ENCODE results near the gene MANBA. TPM values are rescaled to one million over a fixed set of nuclear protein-coding genes. Genes with fewer than 3 reads are reported as not detected.
"Not testable (repeated sequence)": the region's sequence is repeated elsewhere in the genome, so short reads cannot be mapped to it uniquely, and the experiment has no call there.

Gene MANBA
- total RNA-seq, 4 donors from 2014 or later = 11.9 to 20.8 (median 14.3) TPM

GRCh38 chr4:102751941-102752340, 8.8 kb downstream of the MANBA start:
- no peak for DNase-seq (ENCODE audit: low spot score in 2 of 2)
- intact Hi-C loops (cut with DNase I; ENCODE audit: low total_unique reads) = no loop called here
- 82 to 83% methylated on average over 4 of the region's 4 CpGs for WGBS, 2 donors

GRCh38 chr4:102743352-102743751, 17.4 kb downstream of the MANBA start:
- DNase-seq (ENCODE audit: low spot score in 2 of 2); intact Hi-C loops (cut with DNase I; ENCODE audit: low total_unique reads); H3K4me3 ChIP-seq (ENCODE audit: low read depth, poor library complexity, severe bottlenecking): not testable (repeated sequence)
- WGBS, 2 donors = 85 to 91% methylated on average over 4 of the region's 4 CpGs

More at GRCh38 chr4:102751941-102752340, 8.8 kb downstream of the MANBA start:
- no peak overlapping the region for H3K4me3 ChIP-seq (ENCODE audit: low read depth, poor library complexity, severe bottlenecking)
- TF ChIP-seq POLR2A (IDR thresholded peaks at IDR 0.05) = no peak

GRCh38 chr4:102738802-102739201, 22.0 kb downstream of the MANBA start:
- DNase-seq (ENCODE audit: low spot score in 2 of 2); H3K4me3 ChIP-seq (ENCODE audit: low read depth, poor library complexity, severe bottlenecking); intact Hi-C loops (cut with DNase I; ENCODE audit: low total_unique reads): not testable (repeated sequence)
- WGBS, 2 donors = 87 to 98% methylated on average over 2 of the region's 2 CpGs

GRCh38 chr4:102736636-102737549, 23.9 kb downstream of the MANBA start:
- H3K4me3 ChIP-seq (ENCODE audit: low read depth, poor library complexity, severe bottlenecking) = no peak overlapping the region
- DNase-seq (ENCODE audit: low spot score in 2 of 2) = no peak
- WGBS, 2 donors = 84 to 89% methylated on average over 11 of the region's 11 CpGs
- intact Hi-C loops (cut with DNase I; ENCODE audit: low total_unique reads) = no loop called here
- TF ChIP-seq CTCF (IDR thresholded peaks at IDR 0.05) (no peak), POLR2A (IDR thresholded peaks at IDR 0.05) (no peak)

GRCh38 chr4:102735582-102735981, 25.2 kb downstream of the MANBA start:
- H3K4me3 ChIP-seq (ENCODE audit: low read depth, poor library complexity, severe bottlenecking) = no peak overlapping the region
- intact Hi-C loops (cut with DNase I; ENCODE audit: low total_unique reads) = no loop called here
- DNase-seq (ENCODE audit: low spot score in 2 of 2) = no peak
- no peak for TF ChIP-seq CTCF (IDR thresholded peaks at IDR 0.05)
- no peak for TF ChIP-seq POLR2A (IDR thresholded peaks at IDR 0.05)
- 81 to 85% methylated on average over 1 of the region's 1 CpG for WGBS, 2 donors

DNA sequence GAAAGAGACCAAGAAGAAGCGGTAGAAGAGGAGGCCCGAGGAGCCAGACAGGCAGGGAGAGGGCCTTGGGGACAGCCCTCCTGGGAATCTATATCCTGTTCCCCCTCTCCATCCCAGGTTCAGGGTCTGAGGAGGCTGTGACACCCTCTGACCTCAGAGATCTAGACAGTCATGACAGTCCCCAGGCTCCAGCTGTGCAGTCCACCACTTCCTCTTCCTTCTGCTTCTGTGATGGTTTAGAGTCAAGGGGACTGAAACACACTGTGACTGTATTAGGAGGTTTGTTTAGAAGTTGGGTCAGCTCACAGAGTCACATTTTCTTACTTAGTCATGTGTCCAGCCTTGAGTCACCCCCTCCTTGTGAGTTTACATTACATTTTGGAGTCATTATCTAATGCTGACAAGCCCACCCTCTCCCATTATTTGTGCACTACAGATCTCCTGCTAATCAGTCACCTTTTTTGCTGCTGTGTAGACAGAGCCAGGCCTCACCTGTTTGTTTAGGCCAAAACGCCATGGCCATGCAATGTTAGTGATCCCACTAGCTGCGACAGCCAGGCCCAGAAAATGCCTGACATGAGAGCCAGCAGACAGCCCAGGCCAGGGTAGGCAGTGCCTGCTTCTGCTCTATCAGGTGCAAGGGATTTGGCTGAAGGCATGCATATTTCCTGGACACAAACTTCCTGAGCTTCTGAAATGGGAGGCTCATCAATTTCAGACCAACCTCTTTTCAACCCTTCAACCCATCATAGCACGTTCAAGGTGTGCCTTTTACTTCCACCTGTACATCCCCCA, 26.0 kb downstream of the MANBA start:
- TF ChIP-seq CTCF (IDR thresholded peaks at IDR 0.05) = no peak
- WGBS, 2 donors = 92% methylated on average over 5 of the region's 5 CpGs
- intact Hi-C loops (cut with DNase I; ENCODE audit: low total_unique reads) = no loop called here
- no peak overlapping the region for H3K4me3 ChIP-seq (ENCODE audit: low read depth, poor library complexity, severe bottlenecking)
- DNase-seq (ENCODE audit: low spot score in 2 of 2) = no peak

DNA sequence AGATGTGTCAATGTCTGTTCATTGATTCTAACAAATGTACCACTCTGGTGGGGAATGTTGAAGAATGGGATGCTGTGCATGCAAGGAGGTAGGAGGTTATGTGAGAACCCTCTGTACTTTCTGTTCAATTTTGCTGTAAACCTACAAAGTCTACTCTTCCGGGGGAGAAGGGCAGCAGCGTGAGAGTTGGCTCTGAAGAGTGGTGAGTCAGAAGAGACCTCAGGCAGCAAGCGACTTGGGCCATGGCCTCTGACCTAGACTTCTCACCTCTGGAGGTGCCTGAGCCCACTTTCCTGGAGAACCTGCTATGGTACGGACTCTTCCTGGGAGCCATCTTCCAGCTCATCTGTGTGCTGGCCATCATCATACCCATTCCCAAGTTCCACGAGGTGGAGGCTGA, 26.7 kb downstream of the MANBA start:
- intact Hi-C loops (cut with DNase I; ENCODE audit: low total_unique reads) = no loop called here
- whole genome bisulfite sequencing, 2 donors = 92 to 93% methylated on average over 5 of the region's 5 CpGs
- no peak for TF ChIP-seq POLR2A (IDR thresholded peaks at IDR 0.05)
- TF ChIP-seq CTCF (IDR thresholded peaks at IDR 0.05) = no peak
- DNase-seq (ENCODE audit: low spot score in 2 of 2) = no peak
- no peak overlapping the region for H3K4me3 ChIP-seq (ENCODE audit: low read depth, poor library complexity, severe bottlenecking)
